ENCODE data around the gene ZNF775. TPM values are rescaled to one million over a fixed set of nuclear protein-coding genes. Genes with fewer than 3 reads are reported as not detected.

ZNF775 gene
- total and polyA plus RNA-seq, 2 of the 13 experiments (the other 11 are each of a cell fraction or from before 2014, with no cell fraction given), result 3.1 to 3.2 TPM

GRCh38 chr7:150378853-150379440 is at the start of gene ZNF775 (continued):
- TF ChIP-seq ZNF142 (CRISPR knock-in tag; IDR thresholded peaks at IDR 0.05) (0 out of 2 replicates have a peak, but pooled peaks have one; percentile 15), HHEX (CRISPR knock-in tag; IDR thresholded peaks at IDR 0.05) (no peak), THAP7 (CRISPR knock-in tag; IDR thresholded peaks at IDR 0.05) (no peak), ELK4 (CRISPR knock-in tag; IDR thresholded peaks at IDR 0.05; ENCODE audit: borderline replicate concordance) (no peak), GATA4 (IDR thresholded peaks at IDR 0.05; ENCODE audit: borderline replicate concordance, low read depth) (peak; percentile 51; the same call in 1 of the 2 replicates), KMT2B (CRISPR knock-in tag; IDR thresholded peaks at IDR 0.05) (no peak; the same call in 1 of the 2 replicates), MXD1 (CRISPR knock-in tag; IDR thresholded peaks at IDR 0.05) (no peak), MED8 (CRISPR knock-in tag; IDR thresholded peaks at IDR 0.05; ENCODE audit: insufficient replicate concordance) (peak; percentile 52), ZNF143 (CRISPR knock-in tag; IDR thresholded peaks at IDR 0.05) (no peak), NR2F1 (CRISPR knock-in tag; IDR thresholded peaks at IDR 0.05) (peak in 1 of 2 experiments; percentile 37; a peak in 2 of 4 replicates), SYNCRIP (IDR thresholded peaks at IDR 0.05; ENCODE audit: insufficient read depth, low read depth, low read length) (no peak), ZBTB39 (CRISPR knock-in tag; IDR thresholded peaks at IDR 0.05) (no peak), PLSCR1 (CRISPR knock-in tag; IDR thresholded peaks at IDR 0.05; ENCODE audit: borderline replicate concordance) (no peak), ZNF550 (CRISPR knock-in tag; IDR thresholded peaks at IDR 0.05; ENCODE audit: borderline replicate concordance) (no peak), JARID2 (CRISPR knock-in tag; IDR thresholded peaks at IDR 0.05; ENCODE audit: insufficient replicate concordance) (no peak), PCBP2 (optimal IDR thresholded peaks at IDR 0.05; ENCODE audit: low read depth, low read length, poor library complexity, severe bottlenecking) (no peak), NFE2 (CRISPR knock-in tag; IDR thresholded peaks at IDR 0.05) (no peak)
